Measurements from ENCODE around the gene FZD1.

DNA sequence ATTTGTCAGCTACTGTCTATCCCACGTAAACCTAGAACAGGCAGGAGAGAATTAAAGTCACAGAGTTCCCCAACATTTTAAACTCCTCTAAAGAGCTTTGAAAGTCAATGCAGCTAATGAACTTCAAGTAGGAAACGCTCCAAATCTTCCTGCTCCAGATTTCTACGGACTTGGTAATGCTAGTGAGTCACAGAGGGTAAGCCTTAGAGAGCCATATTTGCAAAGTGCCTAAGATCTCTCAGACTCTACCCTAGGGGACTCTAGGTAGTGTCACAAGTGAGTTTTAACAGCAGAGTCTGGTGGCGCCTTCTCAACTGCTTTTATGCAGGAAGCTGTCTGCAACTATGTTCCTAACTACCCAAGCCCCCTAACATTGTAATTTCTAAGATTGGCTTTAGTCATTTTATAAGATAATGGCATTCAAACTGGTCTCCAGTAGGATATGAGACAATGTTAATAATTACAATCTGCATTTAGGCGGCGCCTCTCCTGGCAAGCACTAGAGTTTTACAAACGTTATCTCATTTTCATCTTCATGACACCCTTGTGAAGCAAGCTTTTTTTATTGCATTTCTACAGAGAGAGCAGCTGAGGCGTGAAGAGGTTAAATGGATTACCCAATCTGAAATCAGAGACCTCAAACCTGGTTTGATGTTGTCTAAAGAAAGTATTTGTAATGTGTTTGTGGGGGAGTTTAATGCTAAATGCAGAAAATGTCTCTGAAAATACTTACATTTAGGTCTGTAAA lies 22.0 kb upstream of the FZD1 start:
- TF ChIP-seq FOXA1 (IDR thresholded peaks at IDR 0.05) (no peak), FOXK2 (IDR thresholded peaks at IDR 0.05) (no peak), TARDBP (IDR thresholded peaks at IDR 0.05) (no peak), FOXM1 (IDR thresholded peaks at IDR 0.05; ENCODE audit: borderline replicate concordance) (no peak), ARNT (IDR thresholded peaks at IDR 0.05) (no peak), BHLHE40 (IDR thresholded peaks at IDR 0.05; ENCODE audit: borderline replicate concordance) (no peak), SUZ12 (IDR thresholded peaks at IDR 0.05) (no peak)

Measured in HEK293T (cell line).